Hematopoietic multipotent progenitor cell treated with erythropoietin and hydrocortisone succinate and interleukin-3 and kit ligand, for 15 days (in vitro differentiated cells): Measurements from ENCODE around the gene RASAL2.
"Not testable (repeated sequence)": the region's sequence is repeated elsewhere in the genome, so short reads cannot be mapped to it uniquely, and the experiment has no call there.

ENCODE experiments used
- DNase-seq: peaks from one replicate; pipeline ENCODE4 v3.0.0-alpha.2; 2015; ENCODE audit warnings: low spot score

Gene RASAL2

DNA sequence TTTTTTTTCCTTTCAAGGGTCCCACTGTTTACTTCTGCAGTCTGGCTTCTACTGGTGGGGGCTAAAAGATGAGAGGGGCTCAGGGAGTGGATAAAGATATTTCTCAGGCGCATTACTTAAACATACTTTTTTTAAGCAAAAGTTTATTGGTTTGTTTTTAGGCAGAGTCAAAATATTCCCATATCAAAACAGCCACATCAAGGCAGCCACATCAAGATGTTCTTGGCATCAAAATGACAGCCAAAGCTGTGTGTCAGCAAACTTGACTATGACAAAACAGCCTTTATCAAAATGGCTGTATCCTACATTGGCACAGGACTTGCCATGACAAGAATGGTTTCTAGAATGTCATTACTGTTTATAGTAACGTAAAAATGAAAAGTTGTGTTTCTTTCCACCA lies 22.1 kb upstream of the RASAL2 start:
- DNase-seq: no peak

DNA sequence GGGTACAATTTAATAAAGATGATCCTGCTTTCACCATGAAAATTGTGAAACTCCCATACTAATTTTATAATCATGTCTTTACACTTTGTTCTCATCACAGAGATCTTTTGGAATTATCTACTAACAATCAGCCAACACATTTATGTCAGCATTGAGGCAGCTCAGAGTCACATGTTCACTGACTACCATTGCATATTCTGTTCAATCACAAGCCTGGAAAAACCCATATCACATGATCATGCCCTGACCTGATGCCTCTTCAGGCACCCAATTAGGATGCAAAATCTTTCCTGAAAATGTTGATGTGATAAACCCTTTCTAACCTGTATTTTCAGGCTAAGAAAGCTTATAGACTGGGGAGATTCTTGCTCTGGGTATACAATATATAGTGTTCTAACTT lies 21.6 kb upstream of the RASAL2 start:
- no peak for DNase-seq

DNA sequence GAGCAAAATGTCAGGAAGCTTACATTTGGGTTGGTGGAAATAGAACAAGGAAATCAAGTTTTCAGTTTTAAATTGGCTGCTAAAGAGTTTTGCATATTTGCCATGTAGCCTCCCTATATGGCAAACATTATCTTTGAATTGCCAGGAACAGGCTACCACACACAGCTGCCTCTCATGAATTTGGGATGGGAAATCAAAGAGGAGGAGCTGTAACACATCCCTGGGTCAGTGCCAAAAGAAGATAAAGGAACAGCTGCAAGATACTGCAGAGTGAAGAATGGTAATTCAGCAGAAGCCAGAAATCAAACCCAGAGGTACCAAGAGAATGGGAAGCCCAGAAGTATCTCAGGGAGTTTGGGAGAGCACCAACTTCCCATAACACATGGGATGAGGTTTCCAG lies 18.6 kb upstream of the RASAL2 start:
- no peak for DNase-seq

DNA sequence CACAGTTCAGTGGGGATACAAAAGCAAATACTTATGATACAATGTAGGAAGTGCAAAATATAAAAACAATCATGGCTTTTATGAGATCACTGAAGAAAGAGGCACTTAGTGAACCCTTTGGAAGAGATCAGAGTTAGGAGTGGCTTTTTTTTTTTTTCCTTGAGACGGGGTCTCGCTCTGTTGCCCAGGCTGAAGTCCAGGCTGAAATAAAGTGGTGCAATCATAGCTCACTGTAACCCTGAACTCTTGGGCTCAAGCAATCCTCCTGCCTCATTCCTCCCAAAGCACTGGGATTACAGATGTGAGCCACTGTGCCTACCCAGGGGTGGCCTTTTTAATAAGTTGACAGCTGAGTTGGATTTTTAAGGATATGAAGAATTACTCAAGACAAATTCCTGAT lies 17.3 kb upstream of the RASAL2 start:
- no peak for DNase-seq

DNA sequence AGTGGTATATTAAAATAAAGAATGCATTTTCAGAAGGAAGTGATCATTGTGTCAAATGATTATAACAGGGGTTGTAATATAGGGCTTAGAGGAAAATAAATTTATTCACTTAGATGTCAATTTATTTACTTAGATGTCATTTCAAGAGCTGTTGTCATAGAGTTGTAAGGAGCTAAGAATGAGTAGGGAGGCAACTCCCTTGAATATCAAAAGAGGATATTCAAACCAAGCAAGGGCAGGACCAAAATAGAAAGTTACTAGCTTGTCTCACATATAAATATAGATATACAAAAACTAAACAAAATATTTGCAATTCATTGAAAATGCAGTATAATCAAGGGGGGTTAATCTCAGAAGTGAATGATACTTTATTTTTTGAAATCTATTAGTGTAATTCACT lies 16.0 kb upstream of the RASAL2 start:
- DNase-seq: no peak

GRCh38 chr1:178086294-178086693 lies 7.6 kb upstream of the RASAL2 start:
- no peak for DNase-seq

GRCh38 chr1:178086766-178087165 lies 7.1 kb upstream of the RASAL2 start:
- no peak for DNase-seq

DNA sequence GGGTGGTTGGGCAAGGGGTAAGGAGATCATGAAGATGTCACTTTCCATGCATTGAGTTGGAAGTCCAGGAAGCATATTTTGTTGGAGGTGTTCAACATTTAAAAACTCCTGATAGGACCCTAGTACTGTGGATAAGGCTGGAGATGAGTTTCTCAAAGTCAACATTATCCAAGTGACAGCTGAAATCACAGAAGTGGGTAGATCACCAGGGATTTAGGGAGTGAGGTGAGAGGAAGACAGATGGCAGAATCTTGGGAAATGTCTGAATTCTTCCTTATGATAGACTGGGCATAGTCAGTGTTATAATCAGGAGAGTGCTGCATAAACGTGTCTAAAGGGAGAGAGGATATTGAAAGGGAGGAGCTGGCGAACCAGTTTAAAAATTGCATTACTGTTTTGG lies 5.3 kb upstream of the RASAL2 start:
- DNase-seq: no peak

GRCh38 chr1:178091454-178091853 lies 2.5 kb upstream of the RASAL2 start:
- DNase-seq: not testable (repeated sequence)

GRCh38 chr1:178091986-178092745 lies 1.7 kb upstream of the RASAL2 start:
- no peak for DNase-seq

DNA sequence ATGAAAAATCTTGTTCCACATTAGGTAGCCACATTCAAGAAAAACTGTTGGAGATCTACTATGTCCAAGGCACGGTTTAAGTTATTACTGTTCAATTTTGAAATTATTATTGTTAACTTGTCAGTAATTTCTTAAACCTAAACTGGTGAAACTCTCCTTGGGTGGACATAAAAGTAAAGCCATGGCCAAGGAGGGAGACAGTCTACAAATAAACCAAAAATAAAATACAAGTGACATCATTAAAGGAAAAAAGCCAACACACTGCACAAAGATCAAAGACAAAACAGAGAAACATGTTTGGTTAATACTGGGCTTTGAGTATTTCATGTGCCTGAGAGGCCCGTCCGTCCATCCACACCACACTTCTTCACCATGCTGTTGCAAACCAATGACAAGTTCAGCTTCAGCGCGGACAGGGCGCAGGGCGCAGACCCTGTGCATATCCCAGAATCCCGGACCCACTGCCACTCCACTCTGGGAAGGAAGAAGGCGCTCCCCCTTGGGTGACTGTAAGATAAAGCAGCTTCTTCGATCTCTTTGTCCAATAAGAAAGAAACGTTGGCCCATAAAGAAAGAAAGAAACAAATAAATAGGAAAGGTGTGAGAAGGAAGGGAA lies 918 bp upstream of the RASAL2 start:
- no peak for DNase-seq

GRCh38 chr1:178093494-178093950 lies 382 bp upstream of the RASAL2 start:
- DNase-seq: peak; percentile 76

- no peak for DNase-seq
Measured at GRCh38 chr1:178094739-178095645, 1.1 kb downstream of the RASAL2 start.

DNA sequence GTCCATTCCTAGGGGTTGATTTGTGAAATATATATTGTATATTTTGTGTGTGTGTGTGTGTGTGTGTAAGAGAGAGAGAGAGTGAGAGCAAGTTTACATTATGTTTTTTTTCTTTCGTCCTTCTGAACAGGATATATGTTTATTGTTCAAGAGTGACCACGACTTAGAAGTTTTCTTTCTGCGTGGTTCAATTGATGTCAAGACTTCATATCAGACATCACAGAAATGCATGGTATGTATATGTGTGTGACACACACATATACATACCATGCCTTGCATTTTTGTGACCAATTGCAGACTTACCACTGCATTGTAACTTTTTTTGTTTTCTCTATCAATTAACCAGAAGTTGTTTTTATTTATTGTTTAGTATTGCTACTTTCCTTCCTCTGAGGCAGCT lies 2.5 kb downstream of the RASAL2 start:
- DNase-seq: no peak

DNA sequence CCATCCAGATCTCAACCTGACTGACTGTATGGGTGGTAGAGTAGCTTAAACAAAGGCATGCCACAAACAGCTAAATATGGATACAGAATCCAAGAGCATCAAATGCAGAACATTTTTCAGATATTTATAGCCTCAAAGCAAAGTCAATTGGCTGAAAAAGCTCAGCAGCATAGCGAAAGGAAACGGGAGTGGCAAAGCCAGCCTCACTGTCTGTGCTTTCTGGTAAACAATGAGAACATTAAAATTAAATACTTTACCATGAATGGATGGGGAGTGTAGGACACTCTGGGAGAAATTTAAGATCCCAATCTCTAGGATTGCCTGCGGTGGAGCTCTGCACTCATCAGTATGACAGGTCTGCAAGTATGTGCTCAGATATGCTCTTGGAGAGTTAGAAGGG lies 4.4 kb downstream of the RASAL2 start:
- DNase-seq: no peak

GRCh38 chr1:178101266-178101630 lies 7.3 kb downstream of the RASAL2 start:
- DNase-seq: no peak

GRCh38 chr1:178101654-178102053 lies 7.8 kb downstream of the RASAL2 start:
- no peak for DNase-seq

GRCh38 chr1:178102218-178102617 lies 8.3 kb downstream of the RASAL2 start:
- DNase-seq: no peak

GRCh38 chr1:178107823-178108222 lies 13.9 kb downstream of the RASAL2 start:
- no peak for DNase-seq

GRCh38 chr1:178109348-178110143 lies 15.6 kb downstream of the RASAL2 start:
- DNase-seq: no peak

DNA sequence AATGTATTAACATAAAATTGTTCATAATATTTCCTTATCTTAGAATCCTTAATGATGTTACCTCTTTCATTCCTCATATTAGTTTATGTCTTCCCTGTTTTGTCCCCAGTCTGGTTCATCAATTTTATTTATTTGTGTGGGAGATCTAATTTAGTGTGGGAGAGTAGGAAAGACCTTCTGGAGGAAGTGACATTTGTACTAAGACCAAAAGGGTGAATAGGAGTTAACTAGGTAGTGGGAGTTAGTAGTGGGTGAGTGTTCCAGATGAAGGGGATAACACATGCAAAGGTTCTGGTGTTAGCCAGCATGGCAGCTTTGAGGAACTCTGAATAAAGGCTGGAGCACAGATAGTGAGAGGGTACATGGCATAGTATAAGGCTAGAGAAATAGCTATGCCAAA lies 21.4 kb downstream of the RASAL2 start:
- DNase-seq: no peak

DNA sequence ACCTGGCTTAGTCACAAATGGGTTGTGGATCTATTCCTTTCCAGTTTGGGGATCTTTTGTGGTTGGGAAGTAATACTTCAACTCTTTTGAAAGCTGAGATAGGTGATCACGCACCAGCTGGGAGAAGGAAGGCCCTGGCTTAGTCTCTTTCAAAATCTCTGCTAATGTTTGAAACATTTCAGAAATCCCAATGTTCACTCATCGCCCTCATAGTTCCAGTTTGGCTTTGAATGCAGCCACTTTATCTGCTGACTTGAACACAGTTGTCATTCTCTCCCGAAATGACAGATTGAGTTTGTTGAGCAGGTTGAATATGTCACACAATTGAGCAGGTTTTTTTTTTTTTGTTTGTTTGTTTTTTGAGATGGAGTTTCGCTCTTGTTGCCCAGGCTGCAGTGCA lies 24.6 kb downstream of the RASAL2 start:
- no peak for DNase-seq
